Measurements from ENCODE around the gene IFI35.
"Not testable (repeated sequence)": the region's sequence is repeated elsewhere in the genome, so short reads cannot be mapped to it uniquely, and the experiment has no call there.

IFI35 gene

DNA sequence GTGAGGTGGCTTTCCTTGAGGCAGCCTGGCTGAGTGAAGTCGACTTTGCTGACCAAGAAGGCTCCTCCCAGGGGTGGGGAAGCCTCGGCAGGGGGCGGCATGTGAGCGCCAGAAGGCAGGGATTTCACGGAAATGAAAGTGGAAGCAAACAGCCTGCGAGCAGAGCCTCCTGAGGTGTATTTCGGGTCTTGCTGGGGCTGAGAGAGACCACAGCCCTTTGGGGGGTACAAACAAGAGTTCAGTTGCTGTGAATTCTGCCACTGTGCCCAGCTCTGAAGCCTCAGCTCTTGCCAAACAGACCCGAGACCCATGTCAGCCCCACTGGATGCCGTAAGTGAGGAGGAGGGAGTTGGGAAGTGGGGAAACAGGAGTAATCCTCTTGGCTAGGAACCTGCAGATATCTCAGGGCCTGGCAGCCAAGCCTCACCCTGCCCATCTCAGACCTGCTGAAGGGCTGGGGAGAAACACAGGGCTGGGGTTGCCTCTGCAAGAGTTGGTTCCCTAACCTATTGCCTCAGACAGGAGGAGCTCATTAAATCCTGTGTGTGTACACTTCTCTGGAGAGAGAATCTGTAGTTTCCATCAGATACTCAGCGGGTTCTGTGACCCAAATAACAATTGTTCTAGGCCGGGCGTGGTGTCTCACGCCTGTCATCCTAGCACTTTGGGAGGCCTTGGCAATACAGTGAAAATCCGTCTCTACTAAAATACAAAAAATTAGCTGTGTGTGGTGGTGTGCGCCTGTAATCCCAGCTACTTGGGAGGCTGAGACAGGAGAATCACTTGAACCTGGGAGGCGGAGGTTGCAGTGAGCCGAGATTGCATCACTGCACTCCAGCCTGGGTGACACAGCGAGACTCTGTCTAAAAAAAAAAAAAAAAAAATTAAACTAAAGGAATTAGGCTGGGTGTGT lies at the start of gene IFI35:
Gene IFI35 (plus strand): TSS at position 146 of the 913 bp plus-strand sequence. CDS start 164 bp downstream, at position 310.
- DNase-seq, result no peak

DNA sequence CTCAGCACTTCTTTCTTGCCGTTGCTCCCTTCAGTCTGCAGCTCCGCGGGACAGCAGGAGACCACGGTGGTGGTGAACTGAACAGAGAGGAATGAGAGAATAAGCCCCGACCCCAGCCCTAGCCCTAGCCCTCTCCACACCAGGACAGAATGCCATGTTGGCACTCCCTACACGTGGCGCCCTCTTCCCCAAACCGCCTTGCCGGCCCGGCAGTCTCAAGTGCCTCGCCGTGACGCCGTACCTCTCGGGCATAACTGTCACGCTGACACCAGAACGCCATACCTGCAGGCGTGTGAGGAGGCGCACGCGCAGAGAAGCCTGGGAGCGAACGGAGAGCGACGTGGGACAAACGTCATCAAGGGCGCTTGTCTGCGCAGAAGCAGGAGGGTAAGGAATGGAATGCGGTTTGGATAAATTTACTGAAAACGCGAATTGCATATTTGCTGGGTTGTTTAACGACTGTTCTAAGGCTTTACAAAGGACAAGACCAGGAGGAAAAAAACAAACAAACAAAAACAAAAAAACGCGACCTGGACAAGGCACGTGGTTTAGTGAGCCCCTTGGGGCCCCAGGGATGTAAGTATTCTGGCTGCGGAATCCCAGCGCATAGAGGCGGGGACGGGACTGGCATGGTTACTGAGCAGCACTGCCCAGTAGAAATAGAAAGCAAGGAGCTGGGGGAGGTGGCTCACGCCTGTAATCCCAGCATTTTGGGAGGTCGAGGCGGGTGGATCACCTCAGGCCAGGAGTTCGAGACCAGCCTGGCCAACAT lies 42.2 kb upstream of the IFI35 start, which contains the start of gene AARSD1:
Gene AARSD1 (minus strand): TSS at position 294 of the 772 bp plus-strand sequence. CDS start 14 bp downstream, at position 280.
- peak; percentile 46 for DNase-seq

DNA sequence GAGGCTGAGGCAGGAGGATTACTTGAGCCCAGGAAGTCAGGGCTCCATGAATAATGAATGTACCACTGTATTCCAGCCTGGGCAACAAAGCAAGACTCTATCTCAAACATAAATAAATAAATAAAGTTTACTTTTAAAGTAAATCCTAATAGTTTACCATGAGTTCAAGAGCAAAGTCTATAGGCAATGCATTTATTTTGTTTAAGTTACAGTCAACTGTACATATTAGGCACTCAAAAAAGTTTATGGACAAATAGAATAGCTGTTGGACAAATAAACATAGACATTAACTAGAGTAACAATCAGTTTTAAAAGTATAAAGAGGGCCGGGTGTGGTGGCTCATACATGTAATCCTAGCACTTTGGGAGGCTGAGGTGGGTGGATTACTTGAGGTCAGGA lies 38.7 kb upstream of the IFI35 start:
- DNase-seq, result no peak

DNA sequence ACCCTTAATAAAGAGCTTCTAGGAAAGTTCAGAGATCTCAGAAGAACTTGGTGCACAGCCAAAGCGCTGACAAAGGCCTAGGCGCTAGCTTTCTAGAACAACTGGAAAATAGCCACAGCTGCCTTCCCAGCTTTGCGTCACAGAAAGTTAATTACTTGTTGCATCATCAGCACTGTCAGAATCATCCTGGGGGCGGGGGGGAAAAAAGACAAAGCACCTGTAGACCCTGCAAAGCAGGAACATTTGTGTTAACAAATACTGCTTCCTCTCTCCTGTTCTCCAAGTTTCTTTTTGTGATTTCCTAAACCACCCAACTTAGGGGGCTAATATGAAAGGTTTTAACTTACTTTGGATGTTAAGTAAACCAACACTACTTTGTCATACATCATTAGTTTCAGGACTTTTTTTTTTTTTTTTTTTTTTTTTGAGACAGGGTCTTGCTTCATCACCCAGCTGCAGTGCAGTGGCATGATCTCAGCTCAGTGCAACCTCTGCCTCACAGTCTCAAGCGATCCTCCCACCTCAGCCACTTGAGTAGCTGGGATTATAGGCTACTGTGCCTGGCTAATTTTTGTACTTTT lies 37.5 kb upstream of the IFI35 start:
- no peak for DNase-seq

DNA sequence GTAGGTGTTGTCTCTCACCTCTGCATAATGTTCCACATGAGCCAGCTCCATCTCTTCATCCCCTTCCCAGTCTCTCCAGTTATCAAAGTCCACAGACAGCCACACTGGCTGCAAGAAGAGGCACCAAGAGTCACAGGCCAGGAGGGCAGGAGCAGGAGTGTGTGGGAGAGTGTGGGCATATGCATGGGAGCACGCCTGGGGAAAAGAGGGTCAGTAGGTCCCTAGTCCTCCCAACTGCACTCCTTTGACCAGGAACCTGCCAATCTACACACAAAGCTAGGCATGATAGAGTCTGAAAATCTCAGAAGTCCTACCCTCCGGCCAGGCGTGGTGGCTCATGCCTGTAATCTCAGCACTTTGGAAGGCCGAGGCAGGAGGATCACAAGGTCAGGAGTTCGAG lies 35.0 kb upstream of the IFI35 start:
- no peak for DNase-seq

DNA sequence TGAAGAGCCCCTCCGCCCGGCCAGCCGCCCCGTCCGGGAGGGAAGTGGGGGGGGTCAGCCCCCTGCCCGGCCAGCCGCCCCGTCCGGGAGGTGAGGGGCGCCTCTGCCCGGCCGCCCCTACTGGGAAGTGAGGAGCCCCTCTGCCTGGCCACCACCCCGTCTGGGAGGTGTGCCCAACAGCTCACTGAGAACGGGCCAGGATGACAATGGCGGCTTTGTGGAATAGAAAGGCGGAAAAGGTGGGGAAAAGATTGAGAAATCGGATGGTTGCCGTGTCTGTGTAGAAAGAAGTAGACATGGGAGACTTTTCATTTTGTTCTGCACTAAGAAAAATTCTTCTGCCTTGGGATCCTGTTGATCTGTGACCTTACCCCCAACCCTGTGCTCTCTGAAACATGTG lies 33.3 kb upstream of the IFI35 start:
- DNase-seq, result not testable (repeated sequence)

DNA sequence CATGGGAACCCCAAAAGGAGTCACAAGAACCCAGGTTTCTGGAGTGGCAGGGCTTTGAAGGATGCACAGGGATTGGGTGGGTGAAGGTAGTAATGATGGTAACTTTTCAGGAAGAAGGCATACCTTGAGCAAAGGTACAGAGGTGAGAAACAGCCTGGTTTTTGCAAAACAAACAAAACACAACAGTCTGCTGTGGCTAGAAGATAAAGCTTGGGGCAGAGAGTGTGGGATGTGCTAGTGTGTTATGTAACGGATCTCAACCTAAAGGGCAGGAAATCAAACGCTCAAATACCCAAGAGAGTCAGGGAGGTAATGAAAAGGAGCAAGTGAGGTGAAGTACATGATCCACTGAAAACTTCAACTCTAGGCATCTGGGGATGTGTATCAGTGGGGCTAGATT lies 31.3 kb upstream of the IFI35 start:
- no peak for DNase-seq

DNA sequence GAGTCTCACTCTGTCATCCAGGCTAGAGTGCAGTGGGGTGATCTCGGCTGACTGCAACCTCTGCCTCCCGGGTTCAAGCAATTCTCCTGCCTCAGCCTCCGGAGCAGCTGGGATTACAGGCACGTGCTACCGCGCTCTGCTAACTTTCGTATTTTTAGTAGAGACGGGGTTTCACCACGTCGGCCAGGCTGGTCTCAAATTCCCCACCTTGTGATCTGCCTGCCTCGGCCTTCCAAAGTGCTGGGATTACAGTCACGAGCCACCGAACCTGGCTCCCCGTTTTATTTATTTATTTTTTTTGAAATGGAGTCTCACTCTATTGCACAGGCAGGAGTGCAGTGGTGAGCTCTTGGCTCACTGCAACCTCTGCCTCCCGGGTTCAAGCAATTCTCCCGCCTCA lies 30.9 kb upstream of the IFI35 start:
- DNase-seq, result not testable (repeated sequence)

DNA sequence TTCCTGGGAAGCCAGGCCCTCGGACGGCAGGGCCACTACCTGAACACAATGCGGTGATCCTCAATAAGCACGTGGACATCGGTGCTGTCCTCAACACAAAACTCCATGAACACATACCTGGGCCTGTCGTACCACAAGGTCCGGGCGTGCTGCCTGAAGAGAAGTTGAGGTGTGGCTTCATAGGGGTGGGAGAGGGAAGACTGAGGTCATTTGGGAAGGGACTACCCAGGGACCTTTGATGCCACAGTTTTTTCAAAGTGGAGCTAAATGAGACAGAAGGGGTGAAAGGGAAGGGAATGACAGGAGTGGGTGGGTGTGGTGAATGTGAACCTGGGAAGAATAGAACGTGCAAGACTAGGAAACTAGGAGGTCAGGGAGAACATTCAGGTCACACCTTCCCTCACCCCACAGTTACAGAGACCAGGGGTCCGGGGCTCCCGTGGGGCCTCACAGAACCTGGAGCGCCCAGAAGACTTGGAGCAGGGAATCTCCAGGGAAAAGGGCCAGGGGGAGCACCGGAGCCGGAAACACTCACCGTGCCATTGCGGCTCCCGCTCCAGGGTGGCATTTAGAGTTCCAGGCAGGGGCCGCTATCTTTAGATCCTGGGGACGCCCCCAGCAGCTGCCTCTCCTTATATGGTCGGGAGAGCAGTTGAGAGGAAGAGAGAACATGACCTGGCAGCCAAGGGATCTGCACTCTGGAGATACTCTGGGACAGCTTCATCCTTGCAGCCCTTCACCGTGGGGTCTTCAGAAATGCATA lies 26.9 kb upstream of the IFI35 start, which contains the start of gene PTGES3L:
Gene PTGES3L (minus strand): TSS at position 570 of the 763 bp plus-strand sequence. CDS start 27 bp downstream, at position 543.
- DNase-seq, result peak; percentile 45

DNA sequence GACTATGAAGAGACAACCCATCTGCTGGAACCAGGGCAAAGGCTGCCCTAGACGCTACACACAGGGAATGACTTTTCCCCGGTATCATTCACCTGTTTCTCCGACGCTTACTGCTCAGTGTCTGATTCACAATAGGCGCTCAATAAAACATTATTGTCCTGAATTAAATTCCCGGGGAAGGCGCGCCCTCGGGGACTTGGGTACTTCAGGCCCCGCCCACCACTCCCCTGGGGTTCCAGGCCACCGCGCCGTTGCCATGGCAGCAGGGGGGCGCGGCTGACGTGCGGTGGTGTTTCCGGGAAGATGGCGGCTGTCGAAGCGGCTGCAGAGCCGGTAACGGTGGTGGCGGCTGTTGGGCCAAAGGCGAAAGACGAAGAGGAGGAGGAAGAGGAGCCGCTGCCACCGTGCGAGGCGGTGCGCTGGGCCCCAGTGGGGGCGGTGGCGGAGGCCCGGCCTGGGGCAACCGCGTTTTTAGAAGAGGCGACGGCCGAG lies 26.3 kb upstream of the IFI35 start, which contains the start of gene RUNDC1:
Gene RUNDC1 (plus strand): TSS at position 292 of the 492 bp plus-strand sequence. CDS start 12 bp downstream, at position 304.
- DNase-seq, result peak; percentile 79

DNA sequence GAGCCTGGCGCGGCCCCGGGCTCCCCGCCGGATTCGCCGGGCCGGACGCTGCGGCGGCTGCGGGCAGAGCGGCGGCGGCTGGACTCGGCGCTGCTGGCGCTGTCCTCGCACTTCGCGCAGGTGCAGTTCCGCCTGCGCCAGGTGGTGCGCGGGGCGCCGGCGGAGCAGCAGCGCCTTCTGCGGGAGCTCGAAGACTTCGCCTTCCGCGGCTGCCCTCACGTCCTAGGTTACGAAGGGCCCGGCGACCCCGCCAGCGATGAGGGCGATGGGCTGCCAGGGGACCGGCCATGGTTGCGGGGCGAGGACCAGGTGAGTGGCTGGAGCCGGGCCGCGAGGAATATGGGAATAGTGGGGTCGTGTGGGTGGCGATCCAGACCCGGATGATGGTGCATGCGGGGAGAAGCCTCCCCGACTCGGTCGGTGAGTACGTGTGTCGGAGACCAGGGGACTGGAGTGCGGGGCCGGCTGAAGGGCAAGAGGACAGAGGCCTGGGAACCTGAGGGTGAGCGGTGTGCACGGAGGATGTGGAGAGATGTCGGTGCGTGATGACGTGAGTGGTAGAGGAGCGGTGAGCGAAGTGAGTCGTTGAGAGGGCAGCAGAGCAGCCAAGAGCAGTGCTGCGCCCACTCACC lies 25.7 kb upstream of the IFI35 start:
- DNase-seq, result peak; percentile 33

DNA sequence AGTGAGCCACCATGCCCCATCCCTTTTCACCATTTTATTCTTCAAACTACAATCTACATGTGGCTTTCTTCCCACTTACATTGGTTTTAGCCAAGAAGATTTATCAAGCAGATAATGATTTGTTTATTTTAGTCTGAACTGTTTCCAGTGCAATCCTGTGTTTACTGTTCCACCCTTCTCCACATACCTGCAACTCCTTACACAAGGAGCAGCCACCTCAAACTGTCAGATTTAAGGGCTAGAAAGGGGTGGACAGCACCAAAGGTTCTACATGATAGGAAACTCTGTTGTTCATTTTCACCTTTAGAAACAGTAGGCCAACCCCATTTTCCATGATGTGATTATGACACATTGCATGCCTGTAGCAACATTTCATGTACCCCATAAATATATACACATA lies 24.3 kb upstream of the IFI35 start:
- no peak for DNase-seq

DNA sequence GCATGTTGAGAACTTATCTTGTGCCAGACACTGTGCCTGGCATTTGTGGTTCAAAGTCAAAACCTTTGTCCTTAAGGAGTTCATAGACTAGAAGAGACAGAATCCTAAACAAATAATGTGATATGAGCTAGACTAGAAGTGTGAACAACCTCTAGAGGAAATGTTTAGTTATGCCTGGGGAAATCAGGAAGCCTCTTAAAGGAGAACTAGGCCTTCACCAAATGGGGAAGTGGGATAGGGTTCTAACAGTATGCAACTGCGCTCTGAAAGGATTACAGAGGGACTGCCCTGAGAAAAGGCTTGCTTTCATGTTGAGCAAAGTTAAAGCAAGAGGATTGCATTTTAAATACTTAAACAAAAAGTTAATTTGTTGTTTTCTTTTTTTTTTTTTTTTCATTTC lies 21.4 kb upstream of the IFI35 start:
- DNase-seq, result no peak

DNA sequence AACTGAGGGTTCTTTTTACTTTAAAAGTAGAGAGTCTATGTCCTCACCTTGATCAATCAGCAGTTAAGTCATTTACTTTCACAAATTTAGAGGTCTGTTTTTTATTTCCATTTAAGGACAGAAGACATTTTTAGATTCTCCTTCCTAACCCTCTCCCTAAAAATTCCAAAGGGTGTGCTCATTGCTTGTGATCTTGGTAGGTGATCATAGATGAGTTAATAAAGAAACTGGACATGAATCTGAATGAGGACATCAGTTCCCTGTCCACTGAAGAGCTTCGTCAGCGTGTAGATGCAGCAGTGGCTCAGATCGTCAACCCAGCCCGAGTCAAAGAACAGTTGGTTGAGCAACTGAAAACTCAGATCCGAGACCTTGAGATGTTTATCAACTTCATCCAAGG lies 17.4 kb upstream of the IFI35 start:
- no peak for DNase-seq

DNA sequence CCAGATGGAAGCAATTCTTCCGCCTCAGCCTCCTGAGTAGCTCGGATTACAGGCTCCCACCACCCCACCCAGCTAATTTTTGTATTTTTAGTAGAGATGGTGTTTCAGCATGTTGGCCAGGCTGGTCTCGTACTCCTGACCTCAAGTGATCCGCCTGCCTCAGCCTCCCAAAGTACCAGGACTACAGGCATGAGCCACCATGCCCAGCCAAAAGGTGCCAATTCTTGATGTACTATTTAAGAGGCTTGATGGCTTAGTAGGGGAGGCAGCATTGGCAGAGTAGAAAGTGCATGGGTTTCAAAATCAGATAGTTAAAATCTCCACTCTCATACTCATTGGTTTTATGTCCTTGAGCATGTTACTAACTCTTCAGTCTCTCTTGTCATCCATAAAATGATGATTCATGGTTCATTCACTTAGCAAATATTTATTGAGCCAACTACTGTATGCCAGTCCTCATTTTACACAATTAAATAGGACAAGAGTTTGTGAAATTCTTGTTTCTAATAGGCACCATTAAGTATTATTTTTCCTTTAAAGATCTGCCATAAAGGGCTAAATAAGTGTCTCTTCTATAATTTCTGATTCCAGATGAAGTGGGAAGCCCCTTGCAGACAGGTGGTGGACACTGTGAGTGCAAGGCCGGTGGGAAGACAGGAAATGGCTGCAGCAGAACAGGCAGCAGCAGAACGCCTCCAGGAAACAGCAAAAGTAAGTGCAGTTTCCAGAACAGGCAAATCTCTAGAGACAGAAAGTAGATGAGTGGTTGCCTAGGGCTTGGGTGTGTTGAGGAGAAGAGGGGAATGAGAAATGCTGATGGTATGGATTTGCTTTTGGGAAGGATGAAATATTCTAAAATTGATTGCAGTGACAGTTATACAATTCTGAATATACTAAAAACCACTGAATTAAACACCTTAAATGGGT lies 16.6 kb upstream of the IFI35 start:
- DNase-seq, result no peak

DNA sequence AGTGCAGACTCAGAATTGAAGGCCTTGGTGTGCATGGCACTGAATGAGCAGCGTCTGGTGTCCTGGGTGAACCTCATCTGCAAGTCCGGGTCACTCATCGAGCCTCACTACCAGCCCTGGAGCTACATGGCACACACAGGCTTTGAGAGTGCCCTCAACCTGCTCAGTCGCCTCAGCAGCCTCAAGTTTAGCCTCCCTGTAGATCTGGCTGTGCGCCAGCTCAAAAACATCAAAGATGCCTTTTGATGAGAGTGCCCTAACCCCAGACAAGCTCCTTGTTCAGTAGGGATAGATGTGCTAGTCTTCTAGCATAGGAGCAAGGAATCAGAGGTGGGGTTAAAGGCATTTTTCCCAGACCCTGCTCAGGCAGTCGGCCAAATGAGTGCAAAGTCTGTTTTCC lies 15.1 kb upstream of the IFI35 start:
- no peak for DNase-seq

DNA sequence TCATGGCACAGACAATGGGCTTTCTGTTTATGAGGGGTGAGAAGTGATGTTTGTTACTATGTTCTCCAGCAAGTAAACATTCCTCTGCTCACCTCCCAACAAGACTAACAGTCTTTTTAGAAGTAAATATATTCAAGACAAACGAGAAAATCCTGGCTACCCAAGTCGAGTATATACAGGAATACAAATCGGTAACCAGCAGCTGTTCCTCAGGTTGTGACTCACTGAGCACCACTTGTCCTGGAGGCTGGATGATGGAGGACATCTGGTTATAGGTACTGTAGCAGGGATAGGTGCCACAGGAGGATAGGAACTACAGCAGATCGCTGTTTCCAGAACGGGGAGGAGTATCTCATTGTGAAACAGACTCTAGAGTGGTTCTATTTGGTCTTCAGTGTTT lies 13.7 kb upstream of the IFI35 start:
- no peak for DNase-seq

DNA sequence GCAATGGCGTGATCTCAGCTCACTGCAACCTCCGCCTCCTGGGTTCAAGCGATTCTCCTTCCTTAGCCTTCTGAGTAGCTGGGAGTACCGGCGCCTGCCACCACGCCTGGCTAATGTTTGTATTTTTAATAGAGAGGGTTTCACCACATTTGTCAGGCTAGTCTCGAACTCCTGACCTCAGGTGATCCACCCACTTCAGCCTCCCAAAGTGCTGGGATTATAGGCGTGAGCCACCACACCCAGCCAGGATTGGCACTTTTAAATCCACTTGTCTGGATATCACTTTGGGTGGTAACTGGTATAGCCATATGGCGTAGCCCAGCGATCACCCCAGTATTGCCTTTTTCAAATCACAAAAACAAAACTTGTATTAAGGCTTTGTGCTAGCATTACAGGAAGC lies 12.7 kb upstream of the IFI35 start:
- DNase-seq, result not testable (repeated sequence)

DNA sequence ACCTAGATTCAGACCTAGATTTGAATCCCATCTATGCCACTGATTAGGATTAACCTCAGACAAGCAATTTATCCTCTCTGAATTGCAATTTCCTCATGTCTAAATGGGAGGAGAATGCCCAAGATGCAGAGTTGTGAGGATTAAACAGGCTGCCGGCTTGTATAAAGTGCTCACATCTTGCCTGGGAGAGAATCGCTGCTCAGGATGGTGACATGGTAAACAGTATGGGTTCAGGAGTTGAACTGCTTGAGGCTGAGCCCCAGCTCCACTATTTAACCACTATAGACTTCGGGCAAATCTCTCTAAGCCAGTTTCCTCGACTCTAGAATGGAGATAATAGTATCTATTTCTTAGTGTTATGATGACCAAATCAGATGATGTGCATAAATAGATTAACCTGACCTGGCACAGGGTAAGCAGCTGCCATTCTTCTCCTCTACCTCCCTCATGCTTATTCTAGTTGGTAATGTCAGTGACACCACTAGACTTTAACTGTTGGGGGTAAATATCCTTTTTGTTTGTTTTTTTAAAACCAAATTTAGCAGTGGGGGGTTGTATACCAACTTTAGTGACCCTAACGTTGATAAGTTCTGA lies 9.1 kb upstream of the IFI35 start:
- DNase-seq, result no peak
